ENCODE measurements around the gene MARK2.

The MARK2 gene

DNA sequence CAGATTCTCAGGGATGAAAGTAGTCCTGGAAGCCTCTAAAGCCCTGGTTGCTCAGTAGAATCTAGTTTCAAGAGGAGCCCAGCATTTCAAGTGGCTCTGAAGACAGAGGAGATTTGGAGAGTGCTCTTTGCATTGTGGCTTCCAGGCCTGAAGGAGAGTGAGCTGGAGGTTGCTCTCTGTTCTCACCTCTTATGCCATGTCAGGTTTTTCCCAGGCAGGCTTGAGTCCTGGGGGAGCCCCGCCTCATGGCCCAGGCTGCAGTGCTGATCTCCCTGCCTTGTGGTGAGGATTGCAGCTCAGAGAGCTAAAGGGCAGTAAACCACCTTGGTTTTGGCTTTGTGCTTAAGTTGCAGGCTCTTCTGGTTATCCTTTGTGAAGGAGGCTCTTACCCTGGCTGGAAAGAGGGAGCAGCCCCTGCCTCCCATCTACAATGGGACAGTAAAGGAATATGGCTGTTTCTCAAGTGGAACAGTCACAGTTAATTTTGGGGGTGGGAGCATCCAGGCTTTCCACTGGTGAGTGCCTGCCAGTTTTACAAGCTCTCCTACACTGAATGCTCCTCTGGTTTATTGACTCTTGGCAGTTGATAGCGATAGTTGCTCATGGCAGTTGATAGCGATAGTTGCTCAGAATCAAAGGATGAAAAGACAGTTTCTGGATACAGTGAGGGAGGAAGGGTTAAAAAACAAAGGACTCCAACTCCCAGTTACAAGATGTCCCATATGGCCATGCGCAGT lies 45.5 kb downstream of the MARK2 start:
- no peak for DNase-seq

DNA sequence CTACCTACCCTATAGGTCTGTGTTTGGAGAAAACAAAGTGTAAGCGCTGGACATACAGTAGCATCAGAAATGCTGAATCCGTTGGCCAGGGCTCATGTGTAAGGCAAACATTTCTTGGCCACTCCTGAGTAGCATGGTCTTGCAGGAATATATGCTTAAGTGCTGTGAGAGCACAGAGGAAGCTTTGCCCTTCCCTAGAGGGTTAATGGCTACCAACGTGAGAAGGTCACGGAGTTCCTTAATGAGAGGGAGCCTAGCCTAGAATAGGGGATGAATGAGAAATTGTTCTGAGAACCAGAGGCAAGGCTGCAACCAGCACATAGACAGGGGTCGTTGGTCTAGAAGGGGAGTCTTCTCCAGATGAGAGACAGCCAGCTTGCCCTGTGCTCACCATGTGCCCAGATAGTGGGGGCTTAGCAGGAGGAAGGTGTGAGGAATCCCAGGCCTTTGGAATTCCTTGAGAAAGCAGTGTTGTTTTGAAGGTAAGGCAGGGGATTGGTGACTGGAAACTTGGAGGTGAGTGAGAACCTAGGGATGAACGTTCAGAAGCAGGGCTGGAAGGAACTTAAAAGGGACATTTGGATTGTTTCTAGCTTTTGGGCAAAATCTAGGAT lies 48.6 kb downstream of the MARK2 start:
- no peak for DNase-seq

DNA sequence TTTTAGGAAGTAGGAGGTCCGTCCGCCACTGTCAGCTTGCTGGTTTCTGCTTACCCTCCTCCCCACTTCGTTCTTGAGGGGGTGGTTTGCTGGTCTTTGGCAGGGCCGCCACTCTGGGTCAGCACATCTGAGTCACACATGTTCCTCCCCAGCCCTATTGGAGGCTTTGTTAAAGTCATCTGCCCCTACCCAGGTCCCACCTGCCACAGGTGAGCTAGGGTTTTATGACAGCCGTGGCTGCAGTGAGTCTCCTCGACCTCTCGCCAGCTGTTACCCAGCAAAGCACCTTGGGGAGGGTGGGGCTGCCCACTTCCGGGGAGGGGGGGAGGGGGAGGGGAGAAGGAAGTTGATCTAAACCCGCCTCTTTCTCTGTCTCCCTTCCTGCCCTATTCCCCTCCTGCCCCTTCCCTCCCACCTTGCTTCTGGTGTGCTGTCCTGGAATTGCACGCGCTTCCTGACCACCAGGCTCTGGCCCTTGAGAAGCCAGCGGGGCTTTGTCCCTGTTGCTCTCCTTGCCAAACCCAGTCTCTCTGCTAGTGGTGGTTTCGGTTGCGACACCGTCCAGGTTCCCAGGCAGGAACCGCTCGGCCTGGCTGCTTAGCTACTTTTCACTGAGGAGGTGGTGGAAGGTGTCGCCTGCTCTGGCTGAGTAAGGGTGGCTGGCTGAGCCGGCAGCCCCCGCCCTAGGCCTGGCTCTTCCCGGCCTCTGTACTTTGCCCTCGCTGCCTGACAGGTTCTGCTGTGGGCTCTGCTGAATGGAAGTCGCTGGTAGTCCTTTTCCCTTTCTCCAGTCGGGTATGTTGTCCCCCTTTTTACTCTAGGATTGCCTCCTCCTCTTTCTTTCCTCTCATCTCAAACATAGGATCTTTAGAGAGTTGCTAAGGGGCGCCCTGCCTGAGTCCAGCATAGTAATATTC lies 49.5 kb downstream of the MARK2 start:
- DNase-seq: no peak

DNA sequence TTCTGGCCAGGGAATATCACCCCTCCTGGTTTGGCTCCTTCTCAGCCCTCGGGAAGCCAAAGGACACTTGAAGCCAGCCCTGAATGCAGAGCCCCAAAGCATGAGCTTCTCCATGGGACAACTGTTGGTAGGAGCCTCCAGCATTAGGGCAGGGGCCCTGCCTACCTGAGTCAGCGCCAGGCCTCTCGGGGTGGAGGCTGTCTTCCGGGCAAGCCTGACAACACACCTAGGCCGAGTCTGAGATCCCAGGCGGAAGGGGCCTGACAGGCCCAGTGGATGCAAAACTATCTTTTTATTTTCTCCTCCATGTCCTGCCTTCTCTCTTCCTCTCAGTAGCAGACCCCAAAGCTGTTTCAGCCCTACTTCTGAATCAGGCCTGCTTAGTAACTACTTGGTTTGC lies 50.4 kb downstream of the MARK2 start:
- no peak for DNase-seq

DNA sequence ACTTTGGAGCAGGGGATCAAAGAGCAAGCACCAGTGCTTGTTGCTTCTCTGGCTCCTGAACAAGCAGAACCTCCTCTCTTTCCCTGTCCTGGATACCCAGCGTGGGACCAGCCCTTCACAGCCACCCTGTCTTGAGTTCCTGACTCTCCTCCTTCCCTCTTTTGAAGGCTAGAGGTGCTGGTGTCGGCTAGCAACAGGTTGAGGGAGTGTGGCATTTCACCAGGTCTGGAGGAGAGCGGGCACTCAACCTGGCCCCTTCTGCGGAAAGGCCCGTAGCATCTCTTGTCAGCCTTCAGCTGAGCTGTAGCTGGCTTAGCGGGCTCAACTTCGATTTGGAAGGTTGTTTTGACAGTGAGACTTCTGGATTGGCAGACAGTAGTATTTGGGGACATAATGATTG lies 51.5 kb downstream of the MARK2 start:
- DNase-seq: no peak

DNA sequence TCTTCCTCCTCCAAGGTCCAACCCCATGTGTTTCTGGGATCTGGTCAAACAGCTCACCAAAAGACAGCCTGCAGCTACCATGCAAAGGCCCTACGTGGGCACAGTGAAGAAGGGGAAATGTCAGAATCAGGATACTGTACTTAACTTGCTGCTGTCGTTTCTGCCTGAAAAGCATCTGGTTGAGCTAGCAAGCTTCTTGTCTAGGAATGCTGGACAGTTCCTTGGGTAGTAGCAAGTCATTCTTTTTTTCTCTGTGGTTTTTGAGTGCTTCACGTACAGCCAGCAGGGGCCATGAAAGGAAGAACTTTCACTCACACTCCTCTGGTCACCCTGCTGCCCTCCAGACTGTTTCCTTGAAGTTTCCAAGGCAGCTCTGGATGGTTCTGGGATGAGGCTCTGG lies 53.3 kb downstream of the MARK2 start:
- DNase-seq: no peak

DNA sequence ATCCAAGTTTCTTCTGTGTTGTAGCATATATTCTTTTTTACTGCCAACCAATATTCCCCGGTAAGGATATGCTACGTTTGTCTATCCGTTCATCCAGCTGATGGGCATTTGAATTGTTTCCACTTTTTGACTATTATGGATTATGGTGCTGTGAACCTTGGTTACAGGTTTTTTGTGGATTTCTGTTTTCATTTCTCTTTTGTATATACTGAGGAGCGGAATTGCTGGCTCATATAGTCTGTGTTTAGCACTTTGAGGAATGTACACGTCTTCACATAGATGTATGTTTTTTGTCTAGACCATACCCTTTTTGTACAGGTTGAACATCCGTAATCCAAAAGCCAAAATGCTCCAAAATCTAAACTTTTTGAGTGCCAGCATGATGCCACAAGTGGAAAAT lies 54.4 kb downstream of the MARK2 start:
- DNase-seq: no peak

DNA sequence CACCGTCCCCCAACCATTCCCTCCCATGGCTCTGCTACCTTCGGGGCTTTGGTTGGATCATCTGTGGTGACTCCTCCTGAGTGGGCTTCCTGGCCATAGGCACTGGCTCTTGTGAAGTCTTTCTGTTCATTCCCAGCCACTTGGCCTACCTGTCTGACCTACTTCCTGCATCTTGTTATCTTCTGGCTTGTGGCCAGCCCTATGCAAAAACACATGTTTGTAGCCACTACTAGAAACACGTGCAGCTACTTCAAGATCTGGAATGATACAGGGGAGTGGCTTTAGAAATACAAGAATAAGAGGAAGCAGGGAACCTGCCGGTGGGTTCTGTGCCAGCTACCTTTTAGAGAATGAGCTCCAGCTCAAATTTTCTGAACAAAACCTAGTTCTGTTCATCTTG lies 57.2 kb downstream of the MARK2 start:
- no peak for DNase-seq

DNA sequence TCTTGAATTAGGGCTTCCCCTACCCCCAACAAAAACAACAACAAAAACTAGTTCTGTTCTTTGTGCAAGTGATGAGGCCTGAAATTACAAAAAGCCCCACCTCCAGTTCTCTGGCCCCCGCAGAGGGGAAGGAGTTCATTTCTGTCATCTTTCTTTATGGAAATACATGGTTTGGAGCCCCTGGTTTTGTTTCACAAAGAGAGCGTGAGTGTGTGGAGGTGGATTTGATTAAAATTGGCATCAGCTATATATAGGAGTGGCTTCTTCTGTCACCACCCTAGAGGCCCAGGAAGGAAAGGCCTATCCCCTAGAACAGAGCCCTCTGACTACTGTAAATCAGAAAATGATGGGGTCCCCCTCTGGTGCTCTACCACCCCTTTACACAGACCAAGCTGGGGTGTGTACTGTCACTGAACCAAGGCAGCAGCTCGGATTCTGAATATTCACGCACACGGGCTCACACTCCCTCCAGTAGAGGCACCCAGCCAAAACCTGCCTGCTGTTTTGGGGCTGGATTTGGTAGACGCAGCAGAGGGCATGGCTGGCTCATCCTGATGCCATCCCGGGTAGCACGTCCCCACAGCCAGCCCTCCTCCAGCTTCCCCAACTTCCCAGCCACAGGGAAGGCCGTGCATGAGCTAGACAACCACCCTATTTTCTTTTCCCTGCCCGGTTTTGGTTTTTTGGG lies 58.7 kb downstream of the MARK2 start:
- no peak for DNase-seq

DNA sequence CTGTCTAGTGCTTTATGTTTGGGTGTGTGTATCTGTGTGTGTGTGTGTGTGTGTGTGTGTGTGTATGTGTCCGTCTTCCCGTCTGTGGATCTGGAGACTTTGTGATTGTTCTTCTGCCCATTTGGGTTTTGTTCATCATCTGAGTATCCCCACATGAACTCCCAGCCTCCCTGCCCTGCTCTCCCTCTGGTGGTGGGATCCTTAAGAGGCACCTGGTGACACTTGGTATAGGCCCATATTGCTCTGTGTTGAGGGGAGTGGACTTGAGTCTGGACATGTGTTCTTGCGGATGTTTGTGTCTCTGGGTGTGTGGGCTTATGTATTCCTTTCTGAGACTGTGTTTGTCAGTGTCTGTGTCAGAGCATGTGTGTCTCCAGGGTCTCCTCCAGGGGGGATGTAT lies 62.8 kb downstream of the MARK2 start:
- no peak for DNase-seq

DNA sequence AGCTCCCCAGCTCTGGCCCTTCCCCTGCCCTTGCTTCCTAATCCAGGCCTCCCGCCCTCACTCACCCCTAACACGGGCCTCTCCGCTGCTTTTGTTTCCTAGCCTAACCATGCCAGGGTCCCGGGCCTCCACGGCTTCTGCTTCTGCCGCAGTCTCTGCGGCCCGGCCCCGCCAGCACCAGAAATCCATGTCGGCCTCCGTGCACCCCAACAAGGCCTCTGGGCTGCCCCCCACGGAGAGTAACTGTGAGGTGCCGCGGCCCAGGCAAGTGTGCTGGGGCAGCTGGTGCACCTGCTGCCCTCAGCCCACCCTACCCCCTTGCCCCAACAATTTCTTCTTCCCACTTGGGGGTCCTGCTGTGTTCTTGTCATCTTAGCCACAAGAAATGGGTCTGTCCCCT lies 65.0 kb downstream of the MARK2 start:
- no peak for DNase-seq

DNA sequence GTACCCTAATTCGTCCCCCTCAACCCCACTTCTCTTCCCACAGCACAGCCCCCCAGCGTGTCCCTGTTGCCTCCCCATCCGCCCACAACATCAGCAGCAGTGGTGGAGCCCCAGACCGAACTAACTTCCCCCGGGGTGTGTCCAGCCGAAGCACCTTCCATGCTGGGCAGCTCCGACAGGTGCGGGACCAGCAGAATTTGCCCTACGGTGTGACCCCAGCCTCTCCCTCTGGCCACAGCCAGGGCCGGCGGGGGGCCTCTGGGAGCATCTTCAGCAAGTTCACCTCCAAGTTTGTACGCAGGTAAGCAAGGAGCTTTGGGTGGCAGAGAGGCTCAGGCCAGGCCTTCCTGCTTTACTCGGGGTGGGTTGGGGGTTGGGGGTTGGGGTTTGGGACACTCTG lies 65.8 kb downstream of the MARK2 start:
- no peak for DNase-seq

DNA sequence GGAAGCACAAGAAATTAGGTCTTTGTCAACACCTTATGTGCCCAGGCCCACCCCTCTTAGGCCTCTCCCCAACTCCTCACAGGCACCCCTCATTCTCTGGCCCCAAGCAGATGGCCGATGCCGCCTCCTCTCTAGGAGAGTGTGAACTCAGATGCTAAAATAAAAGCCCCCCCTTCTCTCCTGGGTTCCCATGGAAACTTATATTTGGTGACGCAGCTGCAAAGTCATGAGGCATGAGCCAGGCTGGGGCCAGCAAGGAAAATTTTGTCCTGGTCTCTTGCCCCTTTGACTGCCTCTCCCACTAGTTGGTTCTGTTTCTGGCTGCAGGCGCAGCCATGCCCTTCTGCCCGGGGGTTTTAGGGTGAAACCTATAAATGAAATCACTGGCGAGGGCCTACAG lies 66.3 kb downstream of the MARK2 start:
- DNase-seq: no peak

DNA sequence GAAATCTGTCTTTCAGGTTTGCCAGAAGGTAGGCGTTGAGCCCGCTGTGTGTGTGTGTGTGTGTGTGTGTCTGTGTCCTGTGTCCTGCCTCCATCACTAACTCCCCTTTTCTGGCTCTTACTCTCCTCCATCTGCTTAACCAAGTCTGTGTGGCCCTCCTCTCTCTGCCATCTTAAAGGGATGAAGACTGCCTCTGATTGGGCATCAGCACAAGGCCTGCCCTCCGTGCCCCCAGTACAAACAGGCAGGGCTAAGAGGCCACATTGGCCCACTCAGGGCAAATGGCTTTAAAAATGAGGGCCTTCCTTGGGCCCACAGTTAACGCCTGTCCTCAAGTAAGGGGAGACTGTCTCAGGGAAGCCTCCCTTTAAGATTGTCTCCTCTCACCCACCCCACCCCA lies 67.2 kb downstream of the MARK2 start:
- DNase-seq: no peak

DNA sequence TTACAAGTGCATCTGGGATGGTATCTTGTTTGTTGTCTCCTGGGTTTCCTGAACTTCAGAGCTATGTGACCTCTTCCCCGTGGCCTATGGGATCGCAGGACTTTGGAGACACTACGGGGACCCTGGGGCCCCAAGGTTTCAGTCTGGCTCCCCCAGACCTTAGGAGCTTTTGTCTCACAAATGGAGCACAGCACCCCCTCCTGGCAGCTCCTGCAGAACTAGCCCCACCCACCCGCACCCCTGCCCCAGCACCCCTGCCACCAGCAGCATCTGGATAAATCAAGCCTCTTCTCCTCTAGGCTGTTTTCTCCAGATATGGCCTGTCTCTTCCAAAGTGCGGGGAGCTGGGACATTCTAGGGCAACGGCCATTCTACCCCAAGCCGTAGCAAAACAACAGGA lies 67.7 kb downstream of the MARK2 start:
- no peak for DNase-seq

DNA sequence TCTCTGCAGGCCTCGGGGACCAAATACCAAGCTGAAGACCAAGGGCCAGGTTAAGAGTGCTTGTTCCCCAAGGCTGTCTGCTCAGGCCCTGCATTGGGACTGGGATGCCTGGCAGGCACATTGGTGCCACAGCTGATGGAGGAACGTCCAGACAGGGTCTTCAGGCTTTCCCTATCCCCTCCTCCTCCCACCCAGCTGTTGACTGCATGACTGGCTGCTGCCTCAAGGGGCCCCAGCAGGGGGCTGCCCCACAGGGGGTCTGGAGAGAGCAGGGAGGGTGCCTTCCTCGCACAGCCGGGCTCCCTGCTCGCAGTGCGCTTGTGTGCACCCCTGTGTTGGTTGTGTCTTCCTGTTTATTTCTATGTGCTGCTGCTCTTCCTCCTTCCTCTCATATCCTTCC lies 68.2 kb downstream of the MARK2 start:
- no peak for DNase-seq

DNA sequence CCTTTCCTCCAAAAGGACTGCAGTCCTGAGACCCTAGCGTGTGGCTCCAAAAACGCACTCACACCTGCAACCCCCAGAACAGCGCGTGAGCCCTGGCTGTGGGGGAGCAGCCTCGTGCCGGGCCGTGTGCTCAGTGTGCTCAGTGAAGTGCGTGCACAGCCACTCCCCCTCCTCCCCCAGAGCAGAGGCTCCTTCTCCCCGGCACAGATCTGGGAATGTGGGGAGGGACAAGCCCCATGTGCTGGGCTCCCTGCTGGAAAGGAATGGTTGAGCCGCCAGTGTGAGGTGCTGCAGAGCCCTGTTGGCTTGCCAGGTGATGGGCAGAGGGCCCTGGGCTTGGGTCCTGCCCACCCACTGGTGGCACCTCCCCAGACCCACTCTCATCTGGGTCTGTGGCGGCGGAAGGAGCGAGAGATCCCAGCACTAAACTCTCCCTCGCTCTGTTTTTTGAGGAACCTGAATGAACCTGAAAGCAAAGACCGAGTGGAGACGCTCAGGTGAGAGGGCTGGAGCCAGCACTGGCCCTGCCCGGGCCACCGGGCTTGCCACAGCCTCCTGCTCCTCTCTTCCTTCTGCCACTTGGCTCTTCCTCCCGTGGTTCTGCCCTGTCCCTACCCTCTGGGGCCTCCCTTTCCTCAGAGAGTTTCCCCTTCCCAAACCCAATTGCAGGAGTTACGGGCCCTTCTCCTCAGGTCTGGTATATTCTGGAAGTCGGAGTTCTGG lies 69.1 kb downstream of the MARK2 start:
- DNase-seq: no peak

DNA sequence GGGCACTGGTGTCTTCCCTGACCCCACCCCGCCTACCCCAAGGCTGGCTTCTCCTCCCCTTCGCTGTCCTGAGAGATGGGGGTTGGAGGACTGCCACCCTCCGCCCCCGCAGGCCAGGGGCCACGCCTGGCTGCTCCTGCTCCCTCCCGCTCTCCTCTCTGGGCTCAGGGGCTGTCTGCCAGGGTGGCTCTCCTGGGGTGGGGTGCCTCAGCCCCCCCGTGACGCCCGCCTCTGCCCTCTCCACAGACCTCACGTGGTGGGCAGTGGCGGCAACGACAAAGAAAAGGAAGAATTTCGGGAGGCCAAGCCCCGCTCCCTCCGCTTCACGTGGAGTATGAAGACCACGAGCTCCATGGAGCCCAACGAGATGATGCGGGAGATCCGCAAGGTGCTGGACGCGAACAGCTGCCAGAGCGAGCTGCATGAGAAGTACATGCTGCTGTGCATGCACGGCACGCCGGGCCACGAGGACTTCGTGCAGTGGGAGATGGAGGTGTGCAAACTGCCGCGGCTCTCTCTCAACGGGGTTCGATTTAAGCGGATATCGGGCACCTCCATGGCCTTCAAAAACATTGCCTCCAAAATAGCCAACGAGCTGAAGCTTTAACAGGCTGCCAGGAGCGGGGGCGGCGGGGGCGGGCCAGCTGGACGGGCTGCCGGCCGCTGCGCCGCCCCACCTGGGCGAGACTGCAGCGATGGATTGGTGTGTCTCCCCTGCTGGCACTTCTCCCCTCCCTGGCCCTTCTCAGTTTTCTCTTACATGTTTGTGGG lies 69.9 kb downstream of the MARK2 start:
- DNase-seq: no peak

DNA sequence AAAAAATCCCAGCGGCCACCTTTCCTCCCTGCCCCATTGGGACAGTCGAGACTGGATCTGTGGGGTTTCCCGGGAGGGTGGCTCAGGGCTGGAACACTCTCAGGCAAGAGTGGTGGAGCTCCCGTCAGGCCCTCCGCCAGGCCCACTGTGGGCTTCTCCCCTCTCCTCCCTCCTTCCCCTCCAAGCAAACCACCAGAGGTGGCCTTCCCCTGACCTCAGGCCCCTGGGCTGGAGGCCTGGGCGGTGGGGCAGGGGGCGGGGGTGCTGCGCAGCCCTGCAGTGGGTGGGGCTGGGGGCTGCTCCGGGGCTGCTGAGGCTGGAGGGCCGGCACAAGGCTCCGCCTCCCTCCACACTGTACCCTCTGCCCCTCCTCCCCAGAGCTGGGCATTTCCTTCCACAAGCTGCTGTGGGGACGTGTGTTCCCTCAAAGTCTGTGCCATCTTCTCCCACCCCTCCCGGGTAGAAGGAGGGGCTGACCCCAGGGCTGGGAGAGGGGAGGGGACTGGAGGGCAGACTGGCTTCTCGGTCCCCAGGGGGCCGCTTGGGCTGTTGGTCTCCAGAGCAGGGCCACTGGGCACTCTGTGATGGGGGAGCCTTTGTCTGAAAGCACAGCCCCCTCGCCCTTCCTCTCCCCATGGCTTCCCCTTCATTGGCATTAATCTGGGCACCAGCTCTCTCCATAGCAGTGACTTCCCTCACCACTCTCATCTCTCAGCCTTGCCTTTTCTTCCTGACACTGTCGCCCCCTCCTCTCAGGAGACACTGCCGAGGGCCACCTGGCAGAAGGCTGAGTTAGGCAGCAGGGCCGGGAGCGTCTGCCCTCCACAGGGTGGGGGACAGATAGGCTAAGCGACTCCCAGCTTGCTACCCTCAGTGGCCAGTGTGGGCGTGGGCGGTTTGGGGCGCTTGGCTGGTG lies 70.9 kb downstream of the MARK2 start:
- no peak for DNase-seq

DNA sequence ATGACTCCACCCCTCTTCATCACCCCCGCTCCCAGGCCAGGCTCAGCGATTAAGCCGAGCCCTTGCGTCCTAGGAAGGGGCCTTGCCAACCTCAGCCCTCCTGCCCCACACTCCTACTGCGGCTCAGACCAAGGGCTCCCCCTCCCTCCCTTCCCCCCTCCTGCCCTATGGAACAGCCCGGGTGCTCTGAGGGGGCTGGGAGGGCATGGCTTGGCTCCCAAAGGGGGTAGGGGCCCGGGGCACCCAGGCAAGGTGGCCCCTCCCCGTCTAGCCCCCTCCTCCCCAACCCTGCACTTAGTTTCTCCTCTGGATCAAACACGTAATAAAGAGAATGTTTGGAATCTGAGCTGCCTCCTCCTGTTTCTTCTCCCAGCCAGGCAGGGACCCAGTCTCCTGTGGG lies 71.8 kb downstream of the MARK2 start:
- no peak for DNase-seq

DNA sequence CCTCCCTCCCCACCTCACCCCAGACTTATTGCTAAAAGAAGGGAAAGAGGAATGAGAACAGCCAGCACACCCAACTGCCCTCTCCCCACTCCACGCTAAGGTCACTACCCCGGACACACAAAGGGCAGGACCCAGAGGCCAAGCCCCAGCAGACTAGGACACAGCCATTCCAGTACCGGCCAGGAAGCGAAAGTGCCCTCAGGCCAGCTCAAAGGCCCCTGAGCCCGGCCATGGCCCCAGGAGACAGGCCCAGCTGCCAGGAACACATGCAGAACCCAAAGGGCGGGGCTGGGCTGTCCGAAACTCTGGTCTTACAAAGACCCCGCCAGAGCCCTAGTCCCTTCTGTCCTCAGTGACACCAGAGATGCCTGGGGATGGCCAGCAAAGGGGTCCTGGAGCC lies 72.5 kb downstream of the MARK2 start:
- DNase-seq: no peak

Measured in NCI-H748 treated with DMSO at 0.1 percent for 48 hours (cell line).